HEK293T (cell line): ENCODE measurements around the gene JARID2.

ENCODE experiments used
- CTCF ChIA-PET: fragments of 350-600 bp; formaldehyde crosslinking; extraction: SDS; loops from one replicate; lab custom pipeline; 2021; ENCODE audit warnings: antibody characterized with exemption, inconsistent platforms; lab: Yijun Ruan, JAX
- POLR2A ChIA-PET: fragments of 350-600 bp; formaldehyde crosslinking; extraction: SDS; loops from one replicate; lab custom pipeline; 2020; ENCODE audit warnings: antibody characterized with exemption, inconsistent platforms; lab: Yijun Ruan, JAX
- DNase-seq: peaks from one replicate; pipeline ENCODE4 v3.0.0; 2012; ENCODE audit warnings: mixed read lengths; ENCODE audit errors: extremely low spot score
- ARNT ChIP-seq: fragments of 450-650 bp; IDR thresholded peaks from 2 replicates; pipeline ENCODE4 v1.6.1; 2017; ENCODE audit warnings: mild to moderate bottlenecking
- BHLHE40 ChIP-seq: fragments of 450-650 bp; IDR thresholded peaks from 2 replicates; pipeline ENCODE4 v1.6.1; 2016; ENCODE audit warnings: mild to moderate bottlenecking, moderate library complexity, borderline replicate concordance
- CTBP1 ChIP-seq: fragments of 450-650 bp; IDR thresholded peaks from 2 replicates; pipeline ENCODE4 v1.6.1; 2016; ENCODE audit warnings: borderline replicate concordance
- ELF4 ChIP-seq: fragments of 450-650 bp; IDR thresholded peaks from 2 replicates; pipeline ENCODE4 v1.6.1; 2017; ENCODE audit warnings: antibody characterized with exemption
- FOXA1 ChIP-seq: fragments of 450-650 bp; IDR thresholded peaks from 2 replicates; pipeline ENCODE4 v1.6.1; 2016; ENCODE audit warnings: mild to moderate bottlenecking
- FOXK2 ChIP-seq: fragments of 450-650 bp; IDR thresholded peaks from 2 replicates; pipeline ENCODE4 v1.6.1; 2016; ENCODE audit warnings: mild to moderate bottlenecking
- FOXM1 ChIP-seq: fragments of 450-650 bp; IDR thresholded peaks from 2 replicates; pipeline ENCODE4 v1.6.1; 2017; ENCODE audit warnings: mild to moderate bottlenecking, borderline replicate concordance
- HDGF ChIP-seq: fragments of 450-650 bp; IDR thresholded peaks from 2 replicates; pipeline ENCODE4 v1.6.1; 2017; ENCODE audit warnings: antibody characterized with exemption, borderline replicate concordance
- L3MBTL2 ChIP-seq: fragments of 450-650 bp; conservative IDR thresholded peaks from 2 replicates; pipeline ENCODE4 v1.6.1; 2016; ENCODE audit warnings: mild to moderate bottlenecking
- LEF1 ChIP-seq: fragments of 450-650 bp; IDR thresholded peaks from 2 replicates; pipeline ENCODE4 v1.6.1; 2017; ENCODE audit warnings: mild to moderate bottlenecking, borderline replicate concordance
- NFRKB ChIP-seq: fragments of 450-650 bp; IDR thresholded peaks from 2 replicates; pipeline ENCODE4 v1.6.1; 2016; ENCODE audit warnings: mild to moderate bottlenecking, moderate library complexity
- PKNOX1 ChIP-seq: fragments of 450-650 bp; IDR thresholded peaks from 2 replicates; pipeline ENCODE4 v1.6.1; 2016
- SP1 ChIP-seq: fragments of 450-650 bp; IDR thresholded peaks from 2 replicates; pipeline ENCODE4 v1.6.1; 2017
- SUZ12 ChIP-seq: fragments of 450-650 bp; IDR thresholded peaks from 2 replicates; pipeline ENCODE4 v1.6.1; 2016; ENCODE audit warnings: mild to moderate bottlenecking
- TARDBP ChIP-seq: fragments of 450-650 bp; IDR thresholded peaks from 2 replicates; pipeline ENCODE4 v1.6.1; 2016
- ZNF384 ChIP-seq: fragments of 450-650 bp; IDR thresholded peaks from 2 replicates; pipeline ENCODE4 v1.6.1; 2016

JARID2 gene

DNA sequence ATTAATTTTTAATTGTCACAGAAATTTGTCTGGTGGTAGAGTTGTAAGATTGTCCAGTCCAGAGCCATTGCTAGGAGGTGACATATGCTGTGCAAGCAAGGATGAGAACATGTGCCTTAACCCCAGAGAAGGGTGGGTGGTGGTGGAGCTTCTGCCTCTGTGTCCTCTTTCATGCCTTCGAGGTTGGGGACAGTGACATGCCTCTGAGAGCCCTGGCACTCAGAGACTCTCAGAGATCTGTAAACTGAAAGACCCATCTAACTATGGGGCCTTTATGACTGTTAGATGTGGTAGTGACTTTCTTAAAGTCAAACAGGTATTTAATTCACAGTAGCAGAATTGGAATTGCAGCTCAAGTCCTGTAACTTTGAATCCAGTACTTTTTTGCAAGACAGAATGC lies 132.4 kb downstream of the JARID2 start:
- POLR2A ChIA-PET = no interaction called here
- DNase-seq = no peak
- TF ChIP-seq NFRKB (no peak), LEF1 (no peak), TARDBP (no peak), SUZ12 (no peak), FOXM1 (no peak), ELF4 (no peak), CTBP1 (no peak), FOXK2 (no peak), ARNT (no peak)
- CTCF ChIA-PET = no interaction called here

- ChIA-PET CTCF (no interaction called here), POLR2A (no interaction called here)
- DNase-seq = no peak
- TF ChIP-seq BHLHE40 = no peak
- TF ChIP-seq LEF1 = no peak
- no peak for TF ChIP-seq FOXK2
- TF ChIP-seq HDGF = no peak
- no peak for TF ChIP-seq ARNT
- no peak for TF ChIP-seq SP1
- TF ChIP-seq CTBP1 = no peak
- no peak for TF ChIP-seq FOXM1
- no peak for TF ChIP-seq FOXA1
- no peak for TF ChIP-seq ELF4
- TF ChIP-seq ZNF384 = no peak
- no peak for TF ChIP-seq NFRKB
- no peak for TF ChIP-seq TARDBP
- TF ChIP-seq L3MBTL2 = no peak
- TF ChIP-seq SUZ12 = no peak
- TF ChIP-seq PKNOX1 = no peak
These were observed 133.0 kb downstream of the JARID2 start for GRCh38 chr6:15378866-15379265.

DNA sequence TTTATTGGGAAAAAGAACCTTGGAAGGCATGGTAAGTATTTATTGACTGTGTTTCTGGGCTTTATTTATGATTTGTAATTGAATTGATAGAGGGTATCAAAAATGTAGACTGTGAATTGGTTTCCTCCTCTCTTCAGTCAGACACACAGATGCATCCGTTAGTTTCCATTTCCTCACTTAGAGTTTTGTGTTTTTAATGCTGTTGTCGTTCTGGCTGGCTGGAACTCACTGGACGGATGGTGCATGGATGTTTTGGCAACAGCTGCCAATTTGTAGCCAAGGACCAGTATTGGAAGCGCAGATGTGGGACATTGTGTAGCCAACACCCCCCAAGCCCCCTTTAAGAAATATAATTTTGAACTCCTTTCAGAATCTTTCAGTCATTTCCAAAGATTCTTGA lies 134.5 kb downstream of the JARID2 start:
- POLR2A ChIA-PET = no interaction called here
- CTCF ChIA-PET = no interaction called here
- no peak for TF ChIP-seq FOXA1
- no peak for TF ChIP-seq CTBP1
- no peak for TF ChIP-seq TARDBP
- TF ChIP-seq SP1 = no peak
- TF ChIP-seq FOXM1 = no peak
- no peak for TF ChIP-seq ZNF384
- TF ChIP-seq FOXK2 = no peak
- DNase-seq = no peak

DNA sequence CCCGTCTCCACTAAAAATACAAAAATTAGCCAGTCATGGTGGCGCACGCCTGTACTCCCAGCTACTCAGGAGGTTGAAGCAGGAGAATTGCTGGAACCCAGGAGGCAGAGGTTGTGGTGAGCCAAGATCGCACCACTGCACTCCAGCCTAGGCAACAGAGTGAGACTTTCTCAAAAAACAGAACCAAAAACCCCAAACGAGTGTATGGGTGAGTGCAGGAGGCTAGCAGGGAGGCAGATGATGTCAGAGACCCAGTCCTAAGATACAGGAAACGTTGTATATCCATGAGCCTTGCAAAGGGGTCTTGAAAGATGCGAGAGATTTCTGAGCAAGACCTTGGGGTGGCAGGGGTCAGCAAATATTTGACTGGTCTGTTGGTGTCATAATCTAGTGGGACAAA lies 136.2 kb downstream of the JARID2 start:
- ChIA-PET POLR2A (no interaction called here), CTCF (no interaction called here)
- TF ChIP-seq SP1 (no peak), SUZ12 (no peak), FOXA1 (no peak), FOXK2 (no peak)
- DNase-seq = no peak

DNA sequence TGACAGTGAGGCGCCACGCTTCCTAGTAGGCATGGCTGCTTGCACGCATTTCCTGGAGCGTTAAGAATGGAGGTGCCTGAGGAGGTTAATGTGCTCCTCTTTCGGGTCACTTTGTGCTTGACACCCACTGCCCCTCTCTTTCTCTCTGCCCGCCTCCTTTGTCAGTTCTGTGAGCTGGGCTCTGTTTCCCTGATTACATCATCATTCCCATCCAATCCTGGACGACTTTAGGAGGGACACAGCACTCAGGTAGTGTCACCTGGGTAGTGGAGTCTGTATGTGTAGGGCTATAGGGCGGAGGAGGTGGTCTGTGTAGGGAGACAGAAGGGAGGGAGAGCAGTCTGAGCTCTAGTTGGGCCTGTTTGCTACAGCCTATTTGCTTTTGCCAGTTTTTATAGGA lies 136.8 kb downstream of the JARID2 start:
- POLR2A ChIA-PET = no interaction called here

DNA sequence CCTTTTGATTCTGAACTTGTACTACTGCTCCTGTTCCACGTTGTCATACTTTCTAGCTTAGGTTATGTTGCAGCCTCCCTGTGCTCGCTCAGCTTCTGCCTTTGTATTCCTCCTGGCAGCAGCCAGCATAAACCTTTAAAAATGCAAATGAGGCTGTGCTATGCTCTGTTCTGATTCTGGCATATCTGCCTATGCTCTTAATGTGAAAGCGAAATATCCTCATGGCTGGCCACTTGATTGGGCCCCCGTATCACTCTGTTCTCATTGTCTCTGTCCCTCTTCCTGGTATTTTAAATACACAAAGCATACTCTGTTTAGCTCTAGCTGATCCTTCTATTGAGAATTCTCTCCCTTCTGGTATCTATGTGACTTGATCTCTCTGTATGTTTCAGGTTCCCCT lies 139.0 kb downstream of the JARID2 start:
- POLR2A ChIA-PET = interaction anchor here (0.9 kb wide), 1 partner anchor 59 kb away, joined by 3 read pairs; no protein-coding TSS in a partner anchor
- TF ChIP-seq PKNOX1 (no peak), TARDBP (no peak), LEF1 (no peak), ARNT (no peak), SUZ12 (no peak), ELF4 (no peak)
- CTCF ChIA-PET = no interaction called here
- DNase-seq = no peak

More for the DNA sequence above, 136.8 kb downstream of the JARID2 start:
- CTCF ChIA-PET = interaction anchor here (0.7 kb wide), 1 partner anchor 52 kb away, joined by 3 read pairs; no protein-coding TSS in a partner anchor
- no peak for DNase-seq
- TF ChIP-seq ARNT (no peak), LEF1 (no peak), PKNOX1 (no peak), FOXK2 (no peak), TARDBP (no peak), BHLHE40 (no peak), SUZ12 (no peak), FOXA1 (no peak), HDGF (no peak), ELF4 (no peak)

DNA sequence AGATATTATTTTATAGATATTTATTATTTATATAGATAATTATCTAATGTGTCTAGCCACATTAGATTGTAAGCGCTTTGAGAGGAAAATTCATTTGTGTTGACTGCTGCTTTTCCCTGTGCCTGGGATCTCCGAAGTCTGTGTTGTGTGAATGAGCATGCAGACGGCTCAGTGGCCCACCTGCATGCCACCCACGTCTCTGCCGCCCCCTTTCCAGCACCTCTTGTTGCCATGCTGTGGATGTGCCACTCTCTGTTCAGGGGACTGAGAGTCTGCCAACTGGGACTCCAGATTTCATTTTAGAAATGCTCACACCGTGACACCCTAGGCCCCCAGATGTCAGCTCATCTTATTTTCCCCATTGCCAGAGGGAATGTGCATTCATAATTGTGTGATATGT lies 139.7 kb downstream of the JARID2 start:
- POLR2A ChIA-PET = no interaction called here
- TF ChIP-seq NFRKB (no peak), FOXA1 (no peak), ELF4 (no peak)
- CTCF ChIA-PET = no interaction called here
- DNase-seq = no peak
